ENCODE results near the gene THAP2. TPM values are rescaled to one million over a fixed set of nuclear protein-coding genes. Genes with fewer than 3 reads are reported as not detected.

The THAP2 gene
- total and polyA plus RNA-seq, 7 donors, result 3.1 to 5.5 (median 4.2) TPM

DNA sequence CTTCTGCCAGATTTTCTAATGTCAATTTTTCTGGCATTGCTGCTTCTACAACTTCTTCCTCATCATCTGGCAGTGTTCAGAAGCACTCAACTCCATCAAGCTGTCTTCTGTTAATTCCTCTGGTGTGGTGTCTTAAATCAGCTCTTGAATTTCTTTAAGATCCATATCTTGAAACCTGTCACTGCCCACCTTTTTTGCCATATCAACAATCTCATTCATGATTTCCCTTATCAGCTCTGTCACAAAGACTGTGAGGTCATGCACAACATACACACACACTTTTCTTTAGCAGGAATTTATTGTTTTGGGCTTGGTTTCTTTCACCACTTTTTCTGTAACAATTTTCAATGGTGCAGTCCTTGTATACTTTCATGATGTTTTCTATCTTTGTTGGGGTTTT, 7.2 kb downstream of the THAP2 start:
- TF ChIP-seq EP300 (IDR thresholded peaks at IDR 0.05) (no peak), POLR2A (IDR thresholded peaks at IDR 0.05) (no peak), POLR2AphosphoS5 (IDR thresholded peaks at IDR 0.05) (no peak), CTCF (IDR thresholded peaks at IDR 0.05) (no peak)
- Histone ChIP-seq H3K9me3 (no peaks in the 10 kb centered on the region), H3K27me3 (no peaks in the 10 kb centered on the region), H3K4me3 (no peak overlapping the region), H3K27ac (no peak overlapping the region), H3K4me1 (no peaks in the 10 kb centered on the region), H3K36me3 (no peaks in the 10 kb centered on the region)
- intact Hi-C loops (cut with DNase I), result no loop called here
- no peak for DNase-seq

- Histone ChIP-seq H3K36me3 (no peaks in the 10 kb centered on the region), H3K27ac (no peak overlapping the region), H3K27me3 (no peaks in the 10 kb centered on the region), H3K4me1 (no peaks in the 10 kb centered on the region), H3K9me3 (no peaks in the 10 kb centered on the region), H3K4me3 (no peak overlapping the region)
- no peak for DNase-seq
- 23 to 68% methylated on average over 1 of the region's 1 CpG for WGBS, 2 donors
- no peak for TF ChIP-seq CTCF (IDR thresholded peaks at IDR 0.05)
- TF ChIP-seq POLR2A (IDR thresholded peaks at IDR 0.05), result no peak
- no peak for TF ChIP-seq EP300 (IDR thresholded peaks at IDR 0.05)
- TF ChIP-seq POLR2AphosphoS5 (IDR thresholded peaks at IDR 0.05), result no peak
- intact Hi-C loops (cut with DNase I), result no loop called here
Observed at GRCh38 chr12:71671816-71672215, 7.7 kb downstream of the THAP2 start.

GRCh38 chr12:71682466-71682865, 18.4 kb downstream of the THAP2 start:
- no peaks in the 10 kb centered on the region for H3K36me3 ChIP-seq
- 89% methylated on average over 1 of the region's 1 CpG for WGBS, 2 donors
- intact Hi-C loops (cut with DNase I), result no loop called here
- no peaks in the 10 kb centered on the region for H3K27me3 ChIP-seq
- TF ChIP-seq EP300 (IDR thresholded peaks at IDR 0.05) (no peak), CTCF (IDR thresholded peaks at IDR 0.05) (no peak), POLR2A (IDR thresholded peaks at IDR 0.05) (no peak), POLR2AphosphoS5 (IDR thresholded peaks at IDR 0.05) (no peak)
- peaks cover 0 to 14% (median 10%) of the 10 kb centered on the region in 4 donors for H3K4me1 ChIP-seq
- DNase-seq, result no peak
- H3K4me3 ChIP-seq, result no peak overlapping the region
- no peak overlapping the region for H3K27ac ChIP-seq
- no peaks in the 10 kb centered on the region for H3K9me3 ChIP-seq

DNA sequence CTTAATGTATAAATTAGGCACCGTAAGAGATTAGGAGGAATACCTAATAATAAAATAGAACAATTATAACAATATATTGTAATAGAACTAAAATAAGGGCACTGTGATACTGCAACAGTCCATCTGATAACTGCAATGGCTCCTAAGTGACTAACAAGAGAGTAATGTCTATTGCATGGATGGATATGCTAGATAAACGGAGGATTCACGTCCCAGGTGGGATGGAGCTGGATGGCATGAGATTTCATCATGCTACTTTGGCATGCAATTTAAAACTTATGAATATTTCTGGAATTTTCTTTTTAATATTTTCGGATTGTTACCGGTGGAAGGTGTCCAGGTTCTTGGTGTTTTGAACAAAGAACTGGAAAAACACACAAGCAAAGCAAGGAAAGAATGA, 19.5 kb downstream of the THAP2 start:
- H3K27ac ChIP-seq, result no peak overlapping the region
- H3K4me1 ChIP-seq, result peaks cover 0 to 25% (median 21%) of the 10 kb centered on the region in 4 donors
- H3K9me3 ChIP-seq, result no peaks in the 10 kb centered on the region
- TF ChIP-seq CTCF (IDR thresholded peaks at IDR 0.05) (no peak), EP300 (IDR thresholded peaks at IDR 0.05) (no peak), POLR2AphosphoS5 (IDR thresholded peaks at IDR 0.05) (no peak), POLR2A (IDR thresholded peaks at IDR 0.05) (no peak)
- no peak for DNase-seq
- H3K4me3 ChIP-seq, result no peak overlapping the region
- 94 to 97% methylated on average over 5 of the region's 5 CpGs for WGBS, 2 donors
- intact Hi-C loops (cut with DNase I), result no loop called here
- H3K36me3 ChIP-seq, result no peaks in the 10 kb centered on the region
- H3K27me3 ChIP-seq, result no peaks in the 10 kb centered on the region

- no peak overlapping the region for H3K27ac ChIP-seq
- H3K36me3 ChIP-seq, result no peaks in the 10 kb centered on the region
- intact Hi-C loops (cut with DNase I), result no loop called here
- H3K27me3 ChIP-seq, result no peaks in the 10 kb centered on the region
- H3K4me1 ChIP-seq, result peaks cover 0 to 30% (median 24%) of the 10 kb centered on the region in 4 donors
- TF ChIP-seq EP300 (IDR thresholded peaks at IDR 0.05), result no peak
- TF ChIP-seq POLR2AphosphoS5 (IDR thresholded peaks at IDR 0.05), result no peak
- no peak for TF ChIP-seq POLR2A (IDR thresholded peaks at IDR 0.05)
- TF ChIP-seq CTCF (IDR thresholded peaks at IDR 0.05), result no peak
- DNase-seq, result no peak
- 59 to 77% methylated on average over 5 of the region's 5 CpGs for WGBS, 2 donors
- no peak overlapping the region for H3K4me3 ChIP-seq
- no peaks in the 10 kb centered on the region for H3K9me3 ChIP-seq
Observed at GRCh38 chr12:71684081-71684480, 20.0 kb downstream of the THAP2 start.
